Ramos (cell line): ENCODE data around the gene SIGLEC15.
"Not testable (repeated sequence)": the region's sequence is repeated elsewhere in the genome, so short reads cannot be mapped to it uniquely, and the experiment has no call there.

Source experiments
- in situ Hi-C: fragments of 300-500 bp; cut with MboI; formaldehyde crosslinking; loops from one replicate; pipeline ENCODE4 v1.14.3; 2022; ENCODE audit warnings: low sequenced_read_pairs; ENCODE audit not compliant: unreplicated experiment

The SIGLEC15 gene

GRCh38 chr18:45825258-45826044 lies at the start of gene SIGLEC15:
TSS of gene SIGLEC15 (plus strand) at chr18:45825675. CDS start at chr18:45825729, 54 bp downstream.
- in situ Hi-C loops: no loop called here

- in situ Hi-C loops: no loop called here
These were observed 49.7 kb upstream of the SIGLEC15 start for GRCh38 chr18:45775743-45776142.

GRCh38 chr18:45777393-45777792 lies 48.1 kb upstream of the SIGLEC15 start:
- in situ Hi-C loops: no loop called here

- in situ Hi-C loops: no loop called here
These were observed 44.9 kb upstream of the SIGLEC15 start for GRCh38 chr18:45780568-45780967.

GRCh38 chr18:45782662-45783061 lies 42.8 kb upstream of the SIGLEC15 start:
- in situ Hi-C loops: no loop called here

GRCh38 chr18:45783097-45784075 lies 42.1 kb upstream of the SIGLEC15 start:
- in situ Hi-C loops: no loop called here

GRCh38 chr18:45785134-45785533 lies 40.3 kb upstream of the SIGLEC15 start:
- in situ Hi-C loops: no loop called here

- in situ Hi-C loops: no loop called here
These were observed 38.5 kb upstream of the SIGLEC15 start for GRCh38 chr18:45786941-45787340.

- in situ Hi-C loops: no loop called here
These were observed 38.1 kb upstream of the SIGLEC15 start for GRCh38 chr18:45787346-45787745.

GRCh38 chr18:45788861-45789260 lies 36.6 kb upstream of the SIGLEC15 start:
- in situ Hi-C loops: no loop called here

- in situ Hi-C loops: no loop called here
These were observed 32.8 kb upstream of the SIGLEC15 start for GRCh38 chr18:45792506-45793263.

GRCh38 chr18:45793264-45793965 lies 32.1 kb upstream of the SIGLEC15 start:
- in situ Hi-C loops: no loop called here

GRCh38 chr18:45801416-45802004 lies 24.0 kb upstream of the SIGLEC15 start:
- in situ Hi-C loops: no loop called here

- in situ Hi-C loops: no loop called here
These were observed 22.5 kb upstream of the SIGLEC15 start for GRCh38 chr18:45802814-45803492.

GRCh38 chr18:45805551-45805950 lies 19.9 kb upstream of the SIGLEC15 start:
- in situ Hi-C loops: no loop called here

- in situ Hi-C loops: no loop called here
These were observed 19.2 kb upstream of the SIGLEC15 start for GRCh38 chr18:45806226-45806625.

GRCh38 chr18:45807144-45807543 lies 18.3 kb upstream of the SIGLEC15 start:
- in situ Hi-C loops: not testable (repeated sequence)

GRCh38 chr18:45814733-45815132 lies 10.7 kb upstream of the SIGLEC15 start:
- in situ Hi-C loops: not testable (repeated sequence)

- in situ Hi-C loops: no loop called here
These were observed 7.9 kb upstream of the SIGLEC15 start for GRCh38 chr18:45817543-45817942.
